GM12892 (cell line): ENCODE results near the gene TPO.
"Not testable (repeated sequence)": the region's sequence is repeated elsewhere in the genome, so short reads cannot be mapped to it uniquely, and the experiment has no call there.

Experiments used
- DNase-seq: peaks from one replicate; pipeline ENCODE4 v3.0.0; 2011; ENCODE audit not compliant: insufficient read length
- FAIRE-seq: peaks from 2 replicates; lab custom pipeline; 2011; peaks lifted over from hg19 to GRCh38; lab: Jason Lieb, UNC
- POLR2A ChIP-seq: IDR thresholded peaks from 2 replicates; pipeline ENCODE4 v1.6.1; 2011; ENCODE audit warnings: low read depth, low read length, control low read depth
- POLR2AphosphoS5 ChIP-seq: IDR thresholded peaks from 2 replicates; pipeline ENCODE4 v1.6.1; 2011; ENCODE audit warnings: low read depth, low read length, control low read depth
- TAF1 ChIP-seq: IDR thresholded peaks from 2 replicates; pipeline ENCODE4 v1.6.1; 2011; ENCODE audit warnings: low read depth, mild to moderate bottlenecking, control low read depth, low read length, borderline replicate concordance

TPO gene

GRCh38 chr2:1505031-1505441 is 91.8 kb downstream of the TPO start:
- no peak for TF ChIP-seq TAF1
- TF ChIP-seq POLR2A, result no peak
- no peak for TF ChIP-seq POLR2AphosphoS5
- no peak for DNase-seq
- FAIRE-seq, result no peak

GRCh38 chr2:1509271-1510065 is 96.2 kb downstream of the TPO start:
- FAIRE-seq (no peak), DNase-seq (no peak)
- TF ChIP-seq POLR2AphosphoS5 (no peak), POLR2A (no peak), TAF1 (no peak)

- TF ChIP-seq POLR2A, result no peak
- no peak for TF ChIP-seq TAF1
- no peak for TF ChIP-seq POLR2AphosphoS5
- no peak for FAIRE-seq
- no peak for DNase-seq
These were observed 96.9 kb downstream of the TPO start for GRCh38 chr2:1510176-1510575.

- no peak for DNase-seq
- FAIRE-seq, result no peak
- TF ChIP-seq POLR2A (no peak), POLR2AphosphoS5 (no peak), TAF1 (no peak)
These were observed 98.2 kb downstream of the TPO start for GRCh38 chr2:1511455-1511854.

GRCh38 chr2:1512321-1513289 is 99.3 kb downstream of the TPO start:
- DNase-seq (no peak), FAIRE-seq (no peak)
- no peak for TF ChIP-seq TAF1
- no peak for TF ChIP-seq POLR2AphosphoS5
- TF ChIP-seq POLR2A, result no peak

GRCh38 chr2:1514391-1515072 is 101.3 kb downstream of the TPO start:
- TF ChIP-seq TAF1 (no peak), POLR2AphosphoS5 (no peak)
- FAIRE-seq (no peak), DNase-seq (no peak)

GRCh38 chr2:1515073-1515430 is 101.8 kb downstream of the TPO start:
- TF ChIP-seq POLR2AphosphoS5, result no peak
- no peak for TF ChIP-seq TAF1
- no peak for TF ChIP-seq POLR2A
- DNase-seq (no peak), FAIRE-seq (no peak)

- no peak for DNase-seq
- TF ChIP-seq TAF1 (no peak), POLR2A (no peak), POLR2AphosphoS5 (no peak)
- no peak for FAIRE-seq
These were observed 102.9 kb downstream of the TPO start for GRCh38 chr2:1515986-1516797.

- no peak for FAIRE-seq
- no peak for DNase-seq
- TF ChIP-seq POLR2AphosphoS5 (no peak), POLR2A (no peak), TAF1 (no peak)
These were observed 103.5 kb downstream of the TPO start for GRCh38 chr2:1516798-1517060.

- not testable (repeated sequence) for FAIRE-seq, DNase-seq
These were observed 104.0 kb downstream of the TPO start for GRCh38 chr2:1517291-1517690.

GRCh38 chr2:1517786-1518185 is 104.5 kb downstream of the TPO start:
- no peak for DNase-seq
- FAIRE-seq, result no peak
- no peak for TF ChIP-seq POLR2A
